ENCODE data around the gene RAP1GAP2. TPM values are rescaled to one million over a fixed set of nuclear protein-coding genes. Genes with fewer than 3 reads are reported as not detected.
A peak's percentile ranks its signal among the peaks of the same experiment; 100 is the strongest.

The RAP1GAP2 gene
- total and polyA plus RNA-seq, 2 of the 8 experiments (the other 6 are each of a cell fraction or from before 2014, with no cell fraction given) = 24.0 to 63.8 TPM

DNA sequence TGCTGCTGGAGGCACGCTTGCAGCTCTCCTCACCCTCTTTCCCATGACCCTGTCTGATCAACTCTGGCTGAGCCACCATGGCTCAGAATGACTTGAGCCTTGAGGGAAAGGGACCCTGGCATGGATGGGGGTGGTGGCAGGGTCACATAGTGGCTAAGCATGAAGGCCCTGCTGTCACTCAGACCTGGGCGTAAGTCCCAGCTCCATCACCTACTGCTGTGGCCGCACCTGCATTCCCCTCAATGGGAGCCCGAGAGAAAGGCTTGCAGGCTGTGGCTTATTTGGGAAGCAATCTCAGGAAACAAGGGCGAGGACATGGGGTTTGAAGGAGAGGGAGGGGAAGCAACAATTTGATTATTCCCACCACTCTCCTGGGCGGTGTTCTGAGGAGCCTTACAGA is 17.7 kb upstream of the RAP1GAP2 start:
- 92% methylated on average over 6 of the region's 6 CpGs; no CpG with 5 or more reads in 1 of the 2 experiments for WGBS, 2 experiments (ENCODE audit: extremely low coverage in 1 of 2, insufficient coverage in 1 of 2, insufficient read length in 1 of 2, insufficient replicate concordance in 2 of 2, low coverage in 1 of 2, low lambda C conversion rate in 2 of 2, missing lambda C conversion rate in 1 of 2)
- no peak overlapping the region for H2AK5ac ChIP-seq (ENCODE audit: low read depth, low read length)
- no peak overlapping the region for H2BK5ac ChIP-seq (ENCODE audit: low read depth, low read length)
- H3K18ac ChIP-seq (ENCODE audit: extremely low read depth, low read length) = no peak overlapping the region; the same call in 1 of the 2 replicates
- H2BK120ac ChIP-seq (replicated peaks; ENCODE audit: low read depth, low read length) = no peak overlapping the region
- TF ChIP-seq MAFK (IDR thresholded peaks at IDR 0.05; ENCODE audit: low read depth, low read length) = no peak
- H4K5ac ChIP-seq (ENCODE audit: insufficient read length, low read depth, low read length) = no peak overlapping the region
- H3K27me3 ChIP-seq (replicated peaks in 1 of 4; ENCODE audit: control insufficient read depth in 3 of 4, extremely low read depth in 1 of 4, insufficient read depth in 3 of 4, low read length in 3 of 4) = peaks cover 0 to 5% (median 4%) of the 10 kb centered on the region in 4 experiments; a peak in 2 of 7 replicates
- DNase-seq (ENCODE audit: low read depth in 1 of 2, low spot score in 2 of 2) (no peak), FAIRE-seq (no peak)
- no peak overlapping the region for H4K91ac ChIP-seq (replicated peaks; ENCODE audit: insufficient read length, low read length)
- H3K4ac ChIP-seq (replicated peaks; ENCODE audit: insufficient read length, low read depth, low read length) = no peak overlapping the region
- H2AFZ ChIP-seq (ENCODE audit: low read length) = no peak overlapping the region
- H4K20me1 ChIP-seq (replicated peaks in 1 of 2; ENCODE audit: control insufficient read depth in 1 of 2, insufficient read depth in 2 of 2, low read length in 2 of 2) = peaks cover 0 to 4% of the 10 kb centered on the region in 2 experiments
- H3K36me3 ChIP-seq (ENCODE audit: control insufficient read depth in 2 of 4, insufficient read depth in 4 of 4, low read length in 3 of 4) = no peaks in the 10 kb centered on the region
- no peak overlapping the region for H3K23ac ChIP-seq (ENCODE audit: insufficient read length)
- no peak overlapping the region for H3K9ac ChIP-seq (replicated peaks in 1 of 4; ENCODE audit: extremely low read depth in 1 of 4, low read depth in 3 of 4, low read length in 3 of 4)
- H3K4me2 ChIP-seq (ENCODE audit: insufficient read depth in 1 of 2, low read depth in 2 of 2, low read length in 2 of 2) = no peak overlapping the region
- H3K56ac ChIP-seq (replicated peaks; ENCODE audit: insufficient read length, low read depth, low read length) = no peak overlapping the region
- no peak overlapping the region for H2BK12ac ChIP-seq (ENCODE audit: low read depth, low read length)
- CTCF ChIA-PET (ENCODE audit: partially characterized antibody) = interaction anchor here (0.7 to 3.8 kb wide), 8 partner anchors 8 to 229 kb away, joined by 3 to 21 read pairs (median 8); no protein-coding TSS in a partner anchor
- no peak overlapping the region for H3K4me3 ChIP-seq (ENCODE audit: extremely low read depth in 1 of 4, insufficient read depth in 2 of 4, low read depth in 3 of 4, low read length in 4 of 4)
- peak overlapping the region; percentile 72 for H2BK20ac ChIP-seq (ENCODE audit: low read length)
- no peaks in the 10 kb centered on the region for H3K79me2 ChIP-seq (ENCODE audit: control insufficient read depth in 1 of 2, insufficient read depth in 2 of 2, low read length in 2 of 2)
- no peak overlapping the region for H3K14ac ChIP-seq (ENCODE audit: insufficient read length)
- peaks cover 0 to 7% (median 5%) of the 10 kb centered on the region in 4 experiments; a peak in 4 of 7 replicates for H3K4me1 ChIP-seq (replicated peaks in 1 of 4; ENCODE audit: control insufficient read depth in 3 of 4, insufficient read depth in 4 of 4, low read length in 3 of 4)
- no peak overlapping the region for H2BK15ac ChIP-seq (ENCODE audit: low read length)
- H3K27ac ChIP-seq (ENCODE audit: low read depth, low read length) = no peak overlapping the region
- peaks cover 13% of the 10 kb centered on the region for H3K23me2 ChIP-seq (ENCODE audit: low read depth, low read length)
- H3K79me1 ChIP-seq (ENCODE audit: low read depth, low read length) = no peaks in the 10 kb centered on the region; the same call in 1 of the 2 replicates
- no peak overlapping the region for H4K8ac ChIP-seq (ENCODE audit: extremely low read depth, insufficient read depth, low read length)
- POLR2A ChIA-PET (ENCODE audit: partially characterized antibody) = no interaction called here
- no peaks in the 10 kb centered on the region for H3K9me3 ChIP-seq (ENCODE audit: insufficient read depth in 2 of 2, low read depth in 1 of 2, low read length in 1 of 2)
